H9 (cell line): ENCODE results near the gene SMAD7. TPM values are rescaled to one million over a fixed set of nuclear protein-coding genes. Genes with fewer than 3 reads are reported as not detected.

Experiments used
- DNase-seq: peaks from one replicate; pipeline ENCODE4 v3.0.0-alpha.2; 2017
- H2AFZ ChIP-seq: one replicate; pipeline ENCODE4 v1.6.1; 2013; ENCODE audit warnings: mild to moderate bottlenecking, low read length, control low read depth, moderate library complexity
- H2AK5ac ChIP-seq: 2 replicates; pipeline ENCODE4 v1.6.1; 2013; ENCODE audit warnings: low read length, control low read depth, mixed read lengths; ENCODE audit not compliant: insufficient read length
- H2BK120ac ChIP-seq: one replicate; pipeline ENCODE4 v1.6.1; 2013; ENCODE audit warnings: low read depth, mild to moderate bottlenecking, low read length, control low read depth, inconsistent platforms; ENCODE audit not compliant: poor library complexity, severe bottlenecking
- H2BK12ac ChIP-seq: 2 replicates; pipeline ENCODE4 v1.6.1; 2013; ENCODE audit warnings: low read length, control low read depth, mixed read lengths, low read depth; ENCODE audit not compliant: insufficient read length
- H2BK15ac ChIP-seq: 2 replicates; pipeline ENCODE4 v1.6.1; 2013; ENCODE audit warnings: low read depth, low read length, control low read depth
- H2BK20ac ChIP-seq: one replicate; pipeline ENCODE4 v1.6.1; 2013; ENCODE audit warnings: low read depth, mild to moderate bottlenecking, low read length, control low read depth, inconsistent platforms; ENCODE audit not compliant: poor library complexity, severe bottlenecking
- H2BK5ac ChIP-seq: 2 replicates; pipeline ENCODE4 v1.6.1; 2013; ENCODE audit warnings: low read length, control low read depth, mixed read lengths; ENCODE audit not compliant: insufficient read length
- H3K14ac ChIP-seq: 2 replicates; pipeline ENCODE4 v1.6.1; 2013; ENCODE audit warnings: low read length, control low read depth; ENCODE audit not compliant: insufficient read depth
- H3K18ac ChIP-seq: 2 replicates; pipeline ENCODE4 v1.6.1; 2013; ENCODE audit warnings: low read depth, mild to moderate bottlenecking, mixed read lengths, low read length, control low read depth; ENCODE audit not compliant: insufficient read length
- H3K23ac ChIP-seq: 2 replicates; pipeline ENCODE4 v1.6.1; 2013; ENCODE audit warnings: low read length, control low read depth, mixed read lengths, low read depth; ENCODE audit not compliant: insufficient read length
- H3K23me2 ChIP-seq: 2 replicates; pipeline ENCODE4 v1.6.1; 2013; ENCODE audit warnings: low read depth, mild to moderate bottlenecking, mixed read lengths, low read length, control low read depth; ENCODE audit not compliant: insufficient read length, poor library complexity, severe bottlenecking
- H3K27ac ChIP-seq: 2 replicates; pipeline ENCODE4 v1.5.1; 2013; ENCODE audit warnings: low read length, control low read depth, mixed read lengths, low read depth; ENCODE audit not compliant: insufficient read length
- H3K27me3 ChIP-seq: 2 replicates; pipeline ENCODE4 v1.6.1; 2013; ENCODE audit warnings: low read length, control low read depth, inconsistent platforms; ENCODE audit not compliant: insufficient read depth
- H3K4ac ChIP-seq: 2 replicates; pipeline ENCODE4 v1.6.1; 2013; ENCODE audit warnings: low read depth, mild to moderate bottlenecking, control low read depth, inconsistent platforms, low read length, moderate library complexity
- H3K4me1 ChIP-seq: 2 replicates; pipeline ENCODE4 v1.6.1; 2013; ENCODE audit warnings: low read length, control low read depth, inconsistent platforms; ENCODE audit not compliant: insufficient read depth
- H3K4me2 ChIP-seq: 2 replicates; pipeline ENCODE4 v1.6.1; 2013; ENCODE audit warnings: low read length, control low read depth, mixed read lengths; ENCODE audit not compliant: insufficient read length, insufficient read depth
- H3K56ac ChIP-seq: 2 replicates; pipeline ENCODE4 v1.6.1; 2013; ENCODE audit warnings: low read depth, mild to moderate bottlenecking, mixed read lengths, low read length, control low read depth; ENCODE audit not compliant: insufficient read length
- H3K79me1 ChIP-seq: 2 replicates; pipeline ENCODE4 v1.6.1; 2013; ENCODE audit warnings: low read depth, mild to moderate bottlenecking, moderate library complexity, low read length, control low read depth, inconsistent platforms; ENCODE audit not compliant: insufficient read depth, poor library complexity, severe bottlenecking
- H3K79me2 ChIP-seq: 2 replicates; pipeline ENCODE4 v1.6.1; 2013; ENCODE audit warnings: low read length, control low read depth, inconsistent platforms; ENCODE audit not compliant: insufficient read depth
- H3K9ac ChIP-seq: 2 replicates; pipeline ENCODE4 v1.6.1; 2013; ENCODE audit warnings: low read length, control low read depth, mixed read lengths; ENCODE audit not compliant: insufficient read length; ENCODE audit errors: extremely low read depth
- H3K9me3 ChIP-seq: one replicate; pipeline ENCODE4 v1.6.1; 2013; ENCODE audit warnings: low read depth, low read length, inconsistent platforms; ENCODE audit not compliant: control insufficient read depth
- H3T11ph ChIP-seq: one replicate; pipeline ENCODE4 v1.6.1; 2013; ENCODE audit warnings: mild to moderate bottlenecking, low read length, control low read depth, inconsistent platforms
- H4K20me1 ChIP-seq: one replicate; pipeline ENCODE4 v1.6.1; 2013; ENCODE audit not compliant: control insufficient read depth, insufficient read length, insufficient read depth
- H4K5ac ChIP-seq: 2 replicates; pipeline ENCODE4 v1.6.1; 2013; ENCODE audit warnings: low read depth, mild to moderate bottlenecking, mixed read lengths, low read length, control low read depth; ENCODE audit not compliant: insufficient read length
- H4K8ac ChIP-seq: replicated peaks from 2 replicates; pipeline ENCODE4 v1.6.1; 2013; ENCODE audit warnings: low read length, control low read depth, mixed read lengths, low read depth; ENCODE audit not compliant: insufficient read length
- H4K91ac ChIP-seq: 2 replicates; pipeline ENCODE4 v1.6.1; 2013; ENCODE audit warnings: low read depth, mild to moderate bottlenecking, moderate library complexity, mixed read lengths, low read length, control low read depth; ENCODE audit not compliant: insufficient read length
- H3K27ac Mint-ChIP-seq, 3 experiments: 2 replicates in 2 of 3; 3 replicates in 1 of 3; pipeline ENCODE4 v1.8.0; 2020 to 2021; ENCODE audit warnings: mixed read lengths in 3 of 3, mild to moderate bottlenecking in 1 of 3, moderate library complexity in 1 of 3
- H3K27me3 Mint-ChIP-seq: 2 replicates; pipeline ENCODE4 v1.8.0; 2021; ENCODE audit warnings: low read depth, mild to moderate bottlenecking, moderate library complexity, mixed read lengths
- H3K36me3 Mint-ChIP-seq, 3 experiments: 2 replicates in 2 of 3; 3 replicates in 1 of 3; pipeline ENCODE4 v1.8.0; 2020 to 2021; ENCODE audit warnings: low read depth in 3 of 3, mixed read lengths in 3 of 3; ENCODE audit not compliant: insufficient read depth in 1 of 3
- H3K4me1 Mint-ChIP-seq, 2 experiments: 2 replicates each; pipeline ENCODE4 v1.8.0; 2020; ENCODE audit warnings: mixed read lengths in 2 of 2
- H3K4me3 Mint-ChIP-seq, 2 experiments: 2 replicates in 1 of 2; 3 replicates in 1 of 2; pipeline ENCODE4 v1.8.0; 2020 to 2021; ENCODE audit warnings: mild to moderate bottlenecking in 2 of 2, mixed read lengths in 2 of 2, moderate library complexity in 1 of 2
- H3K9me3 Mint-ChIP-seq, 2 experiments: 2 replicates in 1 of 2; 3 replicates in 1 of 2; pipeline ENCODE4 v1.8.0; 2020; ENCODE audit warnings: mild to moderate bottlenecking in 2 of 2, mixed read lengths in 2 of 2, moderate library complexity in 1 of 2
- CTCF ChIP-seq: fragments of 200-600 bp; sonication (generic); conservative IDR thresholded peaks from 3 replicates; pipeline ENCODE4 v1.8.0; 2021; ENCODE audit warnings: antibody characterized with exemption, mild to moderate bottlenecking
- WGBS: extraction: QIAGEN DNeasy Blood & Tissue Kit; methylation state at CpG from one replicate; pipeline ENCODE4 v1.1.7; 2013; ENCODE audit warnings: missing lambda C conversion rate, low lambda C conversion rate, mixed read lengths; ENCODE audit not compliant: insufficient read length; ENCODE audit errors: extremely low coverage; 5-methylcytosine and 5-hydroxymethylcytosine counted together
- total RNA-seq: library from RNA; stranded (reverse); gene quantifications from 2 replicates; pipeline ENCODE4 v1.2.1, GENCODE V29; 2021

SMAD7 gene
- total RNA-seq, 1 experiment from 2014 or later: 27.7 TPM

DNA sequence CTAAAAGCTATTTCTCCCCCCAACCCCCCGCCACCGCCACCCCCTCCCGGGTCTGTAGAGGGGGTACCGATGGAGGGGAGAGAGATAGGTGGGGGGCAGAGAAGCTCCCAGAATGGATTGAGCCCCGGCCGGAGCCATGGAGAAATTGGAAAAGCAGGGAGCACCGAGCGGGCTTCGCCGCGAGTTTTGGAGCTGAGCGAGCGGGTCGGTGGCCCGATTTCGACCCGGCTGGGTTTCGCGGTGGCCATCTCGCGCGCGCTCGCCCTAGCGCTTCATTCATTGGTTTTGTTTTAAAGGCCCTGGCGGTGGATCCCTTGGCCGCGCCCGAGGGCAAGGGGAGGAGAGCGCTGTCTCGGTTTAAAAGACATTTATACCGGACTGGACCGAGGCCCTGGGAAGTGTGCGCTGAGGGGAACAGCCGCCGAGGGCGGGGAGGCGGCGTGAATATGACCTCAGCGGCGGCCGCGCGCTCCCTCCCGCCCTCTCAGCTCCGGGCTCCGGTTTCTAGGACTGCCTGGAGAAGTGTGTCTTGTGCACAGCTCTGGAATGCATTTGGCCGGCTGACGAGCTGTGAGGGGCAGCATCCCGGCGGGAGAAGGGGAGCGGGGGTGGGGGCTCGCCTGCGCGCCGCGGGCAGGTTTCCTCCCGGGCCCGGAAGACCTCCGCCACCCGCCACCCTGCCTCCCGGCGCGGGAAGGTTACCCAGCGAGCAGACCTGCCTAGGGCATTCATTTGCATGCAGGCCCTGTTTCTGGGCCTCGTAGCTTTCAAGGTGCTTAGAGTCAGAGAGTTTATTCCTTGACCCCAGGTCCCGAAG is 1.7 kb upstream of the SMAD7 start:
- H3K9ac ChIP-seq: peak overlapping the region; percentile 56
- H2AFZ ChIP-seq: no peak overlapping the region
- H3K23ac ChIP-seq: no peak overlapping the region
- H3K9me3 ChIP-seq: no peaks in the 10 kb centered on the region
- peak overlapping the region; percentile 95 for H3K14ac ChIP-seq
- Mint-ChIP-seq H3K9me3 (peaks cover 0 to 2% of the 10 kb centered on the region in 2 experiments; a peak in 1 of 5 replicates), H3K4me3 (peak overlapping the region; percentile 77 to 87), H3K4me1 (peaks cover 38 to 49% of the 10 kb centered on the region in 2 experiments), H3K27me3 (peaks cover 18% of the 10 kb centered on the region), H3K27ac (peak overlapping the region; percentile 98 to 99 (median 99)), H3K36me3 (peaks cover 7 to 23% (median 17%) of the 10 kb centered on the region in 3 experiments; a peak in 6 of 7 replicates)
- no peak overlapping the region for H2AK5ac ChIP-seq
- H2BK5ac ChIP-seq: no peak overlapping the region
- H3K4me2 ChIP-seq: peak overlapping the region; percentile 63
- peaks cover 24% of the 10 kb centered on the region for H3K23me2 ChIP-seq
- H3K79me2 ChIP-seq: peaks cover 25% of the 10 kb centered on the region; the same call in 1 of the 2 replicates
- H3T11ph ChIP-seq: no peak overlapping the region
- H4K5ac ChIP-seq: no peak overlapping the region
- H4K20me1 ChIP-seq: no peaks in the 10 kb centered on the region
- no peaks in the 10 kb centered on the region; the same call in 1 of the 2 replicates for H3K27me3 ChIP-seq
- no CpG with 5 or more reads among the region's 67 CpGs for WGBS
- H3K4ac ChIP-seq: no peak overlapping the region; the same call in 1 of the 2 replicates
- H3K4me1 ChIP-seq: peaks cover 2% of the 10 kb centered on the region
- H4K8ac ChIP-seq: no peak overlapping the region
- peak overlapping the region; percentile 77 for H3K18ac ChIP-seq
- no peak overlapping the region for H2BK20ac ChIP-seq
- H3K56ac ChIP-seq: no peak overlapping the region
- TF ChIP-seq CTCF: no peak
- no peak overlapping the region for H2BK15ac ChIP-seq
- no peaks in the 10 kb centered on the region for H3K79me1 ChIP-seq
- peak overlapping the region; percentile 30 for H2BK12ac ChIP-seq
- DNase-seq: peak; percentile 84
- peak overlapping the region; percentile 80 for H3K27ac ChIP-seq
- H4K91ac ChIP-seq: no peak overlapping the region
- peak overlapping the region; percentile 74 for H2BK120ac ChIP-seq
